Nasal cavity respiratory epithelium epithelial cell of viscerocranial mucosa (primary cell): ENCODE measurements around the gene KBTBD8. TPM values are rescaled to one million over a fixed set of nuclear protein-coding genes. Genes with fewer than 3 reads are reported as not detected.

Experiments
- total RNA-seq: library from RNA; depleted of rRNA; stranded (reverse); fragments of >200 nt; gene quantifications from 2 replicates; pipeline ENCODE4 v1.2.3, GENCODE V29; 2014

KBTBD8 gene
- total RNA-seq, result 3.3 and 4.1 TPM in 2 replicates

GRCh38 chr3:66998113-66998903 lies at the start of gene KBTBD8:
Gene KBTBD8, plus strand, starts transcription at chr3:66998307. Its CDS starts 49 bp downstream, at chr3:66998356.

